ENCODE results near the gene CDH7.

The CDH7 gene, protein sequence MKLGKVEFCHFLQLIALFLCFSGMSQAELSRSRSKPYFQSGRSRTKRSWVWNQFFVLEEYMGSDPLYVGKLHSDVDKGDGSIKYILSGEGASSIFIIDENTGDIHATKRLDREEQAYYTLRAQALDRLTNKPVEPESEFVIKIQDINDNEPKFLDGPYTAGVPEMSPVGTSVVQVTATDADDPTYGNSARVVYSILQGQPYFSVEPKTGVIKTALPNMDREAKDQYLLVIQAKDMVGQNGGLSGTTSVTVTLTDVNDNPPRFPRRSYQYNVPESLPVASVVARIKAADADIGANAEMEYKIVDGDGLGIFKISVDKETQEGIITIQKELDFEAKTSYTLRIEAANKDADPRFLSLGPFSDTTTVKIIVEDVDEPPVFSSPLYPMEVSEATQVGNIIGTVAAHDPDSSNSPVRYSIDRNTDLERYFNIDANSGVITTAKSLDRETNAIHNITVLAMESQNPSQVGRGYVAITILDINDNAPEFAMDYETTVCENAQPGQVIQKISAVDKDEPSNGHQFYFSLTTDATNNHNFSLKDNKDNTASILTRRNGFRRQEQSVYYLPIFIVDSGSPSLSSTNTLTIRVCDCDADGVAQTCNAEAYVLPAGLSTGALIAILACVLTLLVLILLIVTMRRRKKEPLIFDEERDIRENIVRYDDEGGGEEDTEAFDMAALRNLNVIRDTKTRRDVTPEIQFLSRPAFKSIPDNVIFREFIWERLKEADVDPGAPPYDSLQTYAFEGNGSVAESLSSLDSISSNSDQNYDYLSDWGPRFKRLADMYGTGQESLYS

DNA sequence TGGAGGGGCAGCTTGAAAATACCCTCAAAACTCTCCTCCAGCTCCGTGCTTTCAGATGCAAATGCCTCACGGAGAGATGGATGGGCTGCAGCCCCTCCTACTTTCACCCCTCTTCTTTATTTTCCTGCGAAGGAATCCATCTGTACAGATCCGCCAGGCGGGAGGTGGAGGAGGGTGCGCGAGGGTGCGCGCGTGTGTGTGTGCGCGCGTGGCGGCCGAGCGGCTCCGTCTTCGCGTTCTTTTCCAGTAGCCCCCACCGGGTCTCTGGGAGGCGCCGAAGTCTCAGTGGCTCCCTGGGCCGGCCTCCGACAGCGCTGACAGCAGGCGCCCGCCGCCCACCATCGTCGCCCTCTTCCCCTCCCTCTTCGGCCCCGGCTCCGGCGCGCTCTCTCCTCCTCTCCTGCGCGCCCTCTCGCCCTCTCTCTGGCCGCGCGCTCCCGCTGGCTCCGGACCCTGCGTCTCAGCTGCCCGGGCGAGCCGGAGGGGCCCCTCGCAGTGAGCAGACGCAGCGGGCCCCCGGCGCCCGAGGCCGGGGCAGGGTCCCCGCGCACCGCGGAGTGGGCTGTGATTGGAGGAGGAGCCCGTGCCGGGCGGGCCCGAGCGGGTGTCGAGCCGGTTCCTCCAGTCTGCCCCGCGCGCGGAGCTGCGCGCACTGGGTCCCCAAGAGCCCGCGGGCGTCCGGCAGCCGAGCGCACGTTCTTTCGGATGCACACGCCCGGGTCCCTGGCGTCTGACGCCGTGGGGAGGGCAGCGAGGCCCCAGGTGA is at the start of gene CDH7:
Gene CDH7, plus strand, starts transcription at position 624 of the 766 bp plus-strand sequence. CDS start 11,831 bp downstream, outside the sequence.
- H3K4me3 ChIP-seq (ENCODE audit: low read depth, low read length): peak within 1 kb of the TSS; percentile 70

DNA sequence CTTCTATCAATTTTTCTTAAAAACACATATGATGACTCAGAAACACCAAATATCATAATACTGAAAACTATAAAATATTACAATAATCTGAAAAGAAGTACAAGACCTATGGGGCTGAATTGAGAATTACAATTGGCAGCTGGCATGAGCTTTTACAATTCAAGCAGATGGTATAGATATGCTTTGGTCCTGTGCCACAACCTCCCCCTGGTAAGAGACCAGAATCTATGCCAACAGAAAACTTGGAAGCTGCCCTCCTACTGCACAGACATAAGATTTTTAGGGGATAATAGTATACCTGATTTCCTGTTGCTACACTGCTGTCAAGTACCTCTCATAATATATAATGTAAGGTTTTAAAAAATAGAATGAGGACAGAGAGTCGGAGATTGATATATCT is 46.8 kb upstream of the CDH7 start:
- H3K4me3 ChIP-seq (ENCODE audit: low read depth, low read length): no peak overlapping the region

DNA sequence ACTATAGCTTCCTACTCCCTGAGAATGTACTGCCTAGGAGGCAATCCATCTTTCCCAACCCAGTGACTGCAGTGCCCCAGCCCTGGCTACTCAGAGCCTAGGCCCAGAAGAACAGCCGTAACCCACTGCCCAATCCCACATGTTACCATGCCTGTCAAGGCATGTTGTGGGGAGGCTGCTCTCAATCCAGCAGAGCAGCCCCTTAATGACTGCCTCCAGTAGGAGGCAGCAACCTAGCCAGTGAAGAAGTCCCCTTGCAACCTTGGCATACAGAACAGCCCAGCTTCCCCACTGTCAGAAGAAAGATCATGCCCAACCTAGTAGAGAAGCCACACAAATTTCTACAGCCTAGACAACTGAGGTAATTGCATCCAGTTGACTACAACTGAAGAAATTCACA is 44.2 kb upstream of the CDH7 start:
- no peak overlapping the region for H3K4me3 ChIP-seq (ENCODE audit: low read depth, low read length)

DNA sequence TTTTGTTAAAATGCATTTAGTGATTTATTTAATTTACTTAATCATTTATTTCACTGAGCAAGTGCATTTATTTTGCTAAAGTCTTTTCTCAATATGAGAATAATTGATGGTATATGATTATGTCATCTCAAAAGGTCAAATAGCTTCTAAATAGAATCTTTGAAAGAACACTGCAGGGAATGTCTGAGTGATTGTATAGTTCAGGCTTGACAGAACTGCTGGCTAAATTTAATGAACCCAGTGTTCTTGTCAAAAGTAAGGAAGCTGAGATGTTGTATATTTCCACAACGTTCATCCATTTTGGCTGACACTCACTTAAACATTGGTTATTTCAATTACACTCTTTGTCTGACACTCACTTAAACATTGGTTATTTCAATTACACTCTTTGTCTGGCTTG is 39.3 kb upstream of the CDH7 start:
- no peak overlapping the region for H3K4me3 ChIP-seq (ENCODE audit: low read depth, low read length)

DNA sequence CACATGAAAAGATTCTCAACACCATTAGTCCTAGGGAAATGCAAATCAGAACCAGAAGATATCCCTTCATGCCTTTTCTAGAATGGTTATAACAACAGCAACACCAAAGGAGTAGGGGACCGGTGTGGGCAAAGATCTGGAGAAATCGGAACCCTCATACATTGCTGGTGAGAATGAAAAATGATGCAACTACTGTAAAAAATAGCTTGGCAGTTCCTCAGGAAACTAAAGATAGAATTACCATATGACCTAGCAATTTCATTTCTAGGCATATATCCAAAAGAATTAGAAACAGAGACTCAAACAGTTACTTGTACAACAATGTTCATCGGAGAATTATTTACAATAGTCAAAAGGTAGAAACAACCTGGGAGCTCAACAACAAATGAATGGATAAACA is 29.2 kb upstream of the CDH7 start:
- no peak overlapping the region for H3K4me3 ChIP-seq (ENCODE audit: low read depth, low read length)

GRCh38 chr18:65725251-65726050 is 25.4 kb upstream of the CDH7 start:
- no peak overlapping the region for H3K4me3 ChIP-seq (ENCODE audit: low read depth, low read length)

- H3K4me3 ChIP-seq (ENCODE audit: low read depth, low read length): no peak overlapping the region
These were observed 15.7 kb upstream of the CDH7 start for GRCh38 chr18:65735155-65735554.

DNA sequence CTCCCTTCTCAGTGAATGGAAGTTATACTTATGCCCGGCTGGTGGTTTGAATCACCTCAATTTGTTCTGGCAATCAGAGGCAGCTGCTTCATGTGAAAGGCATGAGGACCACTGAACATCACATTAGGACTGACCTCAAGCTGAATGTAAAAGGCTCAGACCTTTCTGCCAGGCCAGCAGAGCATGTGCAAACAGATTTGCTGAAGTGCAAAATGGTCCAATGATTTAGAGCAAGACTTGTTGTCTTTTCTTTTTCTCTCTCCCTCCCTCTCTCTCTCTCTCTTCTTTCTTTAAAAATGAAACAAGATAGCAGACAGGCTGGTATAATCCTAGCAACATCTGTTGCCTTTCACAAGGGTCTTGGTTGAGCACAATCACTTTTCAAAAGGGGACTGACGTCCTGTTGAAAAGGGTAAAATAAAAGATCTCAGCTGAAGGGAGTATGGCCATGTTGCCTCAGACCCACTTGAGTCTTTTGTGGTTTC is 13.3 kb upstream of the CDH7 start:
- no peak overlapping the region for H3K4me3 ChIP-seq (ENCODE audit: low read depth, low read length)

DNA sequence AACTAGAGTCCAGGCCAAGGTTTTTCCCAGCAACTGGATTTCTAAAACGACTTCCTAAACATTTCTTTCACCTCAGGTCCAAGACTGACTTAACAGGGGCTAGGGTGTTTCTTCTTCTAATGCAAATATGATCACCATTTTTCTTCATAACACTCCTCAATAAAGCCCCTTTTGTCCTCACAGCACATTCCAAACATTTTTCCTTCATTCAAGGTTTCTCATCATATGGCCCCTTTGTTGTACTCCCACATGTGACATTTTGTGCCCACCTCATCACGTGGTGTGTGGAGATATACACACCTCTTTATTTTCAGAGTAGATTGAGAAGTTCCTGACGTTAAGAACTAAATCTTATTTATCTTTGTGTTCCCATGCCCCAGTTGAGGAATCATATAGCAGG is 3.9 kb upstream of the CDH7 start:
- no peak overlapping the region for H3K4me3 ChIP-seq (ENCODE audit: low read depth, low read length)

- no peak overlapping the region for H3K4me3 ChIP-seq (ENCODE audit: low read depth, low read length)
These were observed 2.5 kb upstream of the CDH7 start for GRCh38 chr18:65748321-65748720.

DNA sequence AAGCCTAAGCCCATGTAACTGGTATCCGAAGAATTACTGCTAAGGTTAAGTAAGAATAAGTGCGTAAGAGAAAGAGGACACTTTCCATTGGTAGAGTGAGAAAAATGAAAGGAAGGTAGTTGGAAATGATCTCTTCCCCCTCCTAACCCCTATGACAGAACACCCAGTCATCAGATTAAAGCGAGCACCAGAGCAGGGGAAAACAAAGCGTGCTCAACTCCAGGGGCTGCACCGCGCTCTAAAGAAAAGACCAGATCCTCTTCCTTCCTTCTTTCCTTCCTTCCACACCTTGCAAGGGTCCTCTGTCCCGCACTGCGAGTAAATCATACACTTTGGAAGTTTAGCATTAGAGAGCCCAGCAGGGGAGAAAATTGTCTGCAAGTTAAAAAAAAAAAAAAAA is 971 bp upstream of the CDH7 start:
- peak overlapping the region; percentile 70 for H3K4me3 ChIP-seq (ENCODE audit: low read depth, low read length)

GRCh38 chr18:65751155-65752085 is 608 bp downstream of the CDH7 start:
- peak overlapping the region; percentile 70 for H3K4me3 ChIP-seq (ENCODE audit: low read depth, low read length)

- H3K4me3 ChIP-seq (ENCODE audit: low read depth, low read length): no peak overlapping the region
These were observed 2.0 kb downstream of the CDH7 start for GRCh38 chr18:65752625-65753325.

GRCh38 chr18:65753520-65753919 is 2.7 kb downstream of the CDH7 start:
- H3K4me3 ChIP-seq (ENCODE audit: low read depth, low read length): no peak overlapping the region

- H3K4me3 ChIP-seq (ENCODE audit: low read depth, low read length): no peak overlapping the region
These were observed 3.3 kb downstream of the CDH7 start for GRCh38 chr18:65754121-65754520.

DNA sequence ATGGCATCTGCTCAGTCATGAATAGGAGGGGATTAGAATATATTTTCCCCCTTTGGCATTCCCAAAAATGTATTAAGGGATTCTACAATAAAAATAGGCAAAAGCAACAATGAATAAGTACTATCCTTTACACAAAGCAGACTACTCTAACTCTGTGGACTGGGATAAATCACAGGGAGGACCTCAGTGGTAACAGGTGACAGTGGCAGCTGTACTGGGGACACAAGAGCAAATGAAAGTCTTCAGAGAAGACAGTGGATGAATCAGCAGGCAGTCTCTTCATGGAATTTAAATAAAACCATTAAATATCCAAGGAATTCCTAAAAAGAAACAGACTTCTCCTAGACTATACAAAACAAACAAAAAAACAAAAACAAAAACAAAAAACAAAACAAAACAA is 4.8 kb downstream of the CDH7 start:
- no peak overlapping the region for H3K4me3 ChIP-seq (ENCODE audit: low read depth, low read length)

DNA sequence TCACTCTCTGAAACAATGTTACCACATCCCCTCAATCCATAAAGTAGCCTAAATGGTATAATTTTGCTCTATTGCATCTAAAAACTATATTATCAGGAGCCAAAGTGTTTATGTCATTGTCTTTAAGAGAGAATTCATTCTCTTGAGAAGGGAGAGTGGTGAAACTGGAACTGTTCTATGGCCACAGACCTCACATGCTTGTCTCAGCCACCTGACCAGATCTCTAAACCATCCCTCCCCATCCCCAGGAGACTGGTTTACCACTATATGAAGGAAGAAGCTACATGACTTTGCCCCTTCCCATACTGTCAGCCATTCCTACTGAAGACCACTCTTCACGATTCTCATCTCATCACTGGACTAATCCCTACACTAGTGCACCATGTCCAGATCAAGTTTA is 9.6 kb downstream of the CDH7 start:
- no peak overlapping the region for H3K4me3 ChIP-seq (ENCODE audit: low read depth, low read length)

GRCh38 chr18:65761636-65762295 is 11.0 kb downstream of the CDH7 start:
- no peak overlapping the region for H3K4me3 ChIP-seq (ENCODE audit: low read depth, low read length)

Data from iPS-11a (cell line).